Cortex of kidney (tissue), 1 donor: Measurements from ENCODE around the gene SPAAR.

Experiments
- DNase-seq: peaks from one replicate; lab custom pipeline; 2025; lab: John Stamatoyannopoulos, UW

The SPAAR gene

DNA sequence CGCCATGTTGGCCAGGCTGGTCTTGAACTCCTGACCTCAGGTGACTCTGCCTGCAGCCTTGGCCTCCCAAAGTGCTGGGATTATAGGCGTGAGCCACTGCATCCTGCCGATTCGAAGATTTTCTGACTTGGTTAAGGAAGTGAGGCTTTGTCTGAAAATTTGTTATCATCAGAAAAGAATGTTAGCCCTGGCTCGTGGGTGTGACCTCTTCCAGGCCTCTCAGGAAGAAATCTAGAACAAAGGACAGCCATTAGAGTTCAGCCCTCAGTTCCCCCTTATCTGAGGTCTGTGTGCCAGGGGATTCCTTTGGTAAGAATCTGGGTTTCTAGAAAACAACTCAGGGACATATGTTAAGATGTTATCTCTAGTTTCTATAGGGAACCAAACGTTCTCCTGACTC, 42.4 kb downstream of the SPAAR start:
- DNase-seq = no peak

DNA sequence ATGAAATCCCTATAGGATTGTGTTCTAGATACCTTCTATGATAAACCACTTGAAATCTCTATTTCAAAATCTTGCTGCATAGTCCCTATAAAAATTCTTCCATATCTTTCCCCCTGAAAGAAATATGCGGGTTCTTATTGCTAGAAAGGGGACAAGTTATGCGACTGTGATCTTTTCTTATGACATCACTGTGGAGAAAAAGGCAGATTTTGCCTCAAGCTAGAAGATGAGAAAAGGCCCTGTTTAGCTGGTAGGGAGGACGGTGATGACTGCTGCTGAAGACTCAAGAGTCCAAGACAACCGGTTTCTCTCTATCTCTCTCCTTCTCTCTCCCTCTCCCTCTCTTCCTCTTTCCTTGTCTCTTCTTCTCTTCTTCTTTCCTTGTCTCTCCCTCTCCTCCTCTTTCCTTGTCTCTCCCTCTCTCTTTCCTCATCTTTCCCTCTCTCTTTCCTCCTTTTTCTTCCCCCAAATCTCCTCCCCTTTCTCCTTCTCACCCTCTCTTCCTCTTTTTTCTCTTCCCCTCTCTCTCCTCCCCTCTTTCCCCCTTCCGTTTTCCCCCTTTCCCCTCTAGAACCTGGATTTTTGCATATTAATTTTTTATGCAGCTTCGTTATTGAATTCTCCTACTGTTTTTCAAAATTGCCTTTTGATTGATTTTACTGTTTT, 43.4 kb downstream of the SPAAR start:
- no peak for DNase-seq

DNA sequence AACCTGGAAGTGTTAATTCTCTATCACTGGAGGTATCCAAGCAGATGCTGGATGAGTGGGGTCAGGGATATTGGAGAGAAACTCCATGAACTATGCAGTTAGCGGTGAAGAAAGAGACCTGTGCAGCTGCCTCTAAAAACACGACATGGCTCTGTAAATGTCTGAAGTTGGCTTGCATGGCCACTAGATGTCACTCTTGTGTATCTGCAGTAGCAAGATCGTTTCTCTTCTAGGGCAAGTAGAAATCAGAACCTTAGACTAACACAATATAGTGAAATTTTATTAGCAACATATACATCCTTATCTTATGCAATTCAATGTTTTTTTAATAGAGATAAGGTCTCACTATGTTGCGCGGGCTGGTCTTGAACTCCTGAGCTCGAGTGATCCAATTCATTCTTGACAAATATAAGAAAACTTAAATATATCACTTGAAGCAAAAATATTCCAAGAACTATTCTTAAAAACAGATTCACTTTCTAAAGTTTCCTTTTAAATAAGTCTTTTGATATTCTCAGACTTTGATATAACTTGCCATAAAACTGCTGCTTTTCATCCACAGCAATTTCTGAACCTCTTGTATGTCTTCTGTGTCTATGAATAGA, 45.8 kb downstream of the SPAAR start:
- no peak for DNase-seq

DNA sequence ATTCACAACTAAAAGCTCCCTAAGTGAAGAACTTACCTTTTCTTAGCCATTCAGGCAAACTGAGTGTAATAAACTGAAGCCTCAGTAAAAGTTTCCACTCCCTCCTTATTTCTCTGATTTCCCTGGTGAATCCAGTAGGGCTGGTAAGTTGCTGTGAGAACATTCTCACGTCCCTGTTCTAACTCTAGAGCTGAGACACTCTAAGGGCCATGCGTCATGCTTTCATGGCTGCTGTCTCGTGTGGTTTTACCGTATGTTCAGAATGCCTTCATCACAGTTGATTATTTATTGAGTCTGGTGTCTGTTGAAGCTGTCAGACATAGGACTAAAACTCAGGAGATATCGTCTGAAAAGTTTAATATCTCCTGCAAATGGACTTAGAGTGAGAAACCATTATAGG, 47.4 kb downstream of the SPAAR start:
- DNase-seq = no peak

DNA sequence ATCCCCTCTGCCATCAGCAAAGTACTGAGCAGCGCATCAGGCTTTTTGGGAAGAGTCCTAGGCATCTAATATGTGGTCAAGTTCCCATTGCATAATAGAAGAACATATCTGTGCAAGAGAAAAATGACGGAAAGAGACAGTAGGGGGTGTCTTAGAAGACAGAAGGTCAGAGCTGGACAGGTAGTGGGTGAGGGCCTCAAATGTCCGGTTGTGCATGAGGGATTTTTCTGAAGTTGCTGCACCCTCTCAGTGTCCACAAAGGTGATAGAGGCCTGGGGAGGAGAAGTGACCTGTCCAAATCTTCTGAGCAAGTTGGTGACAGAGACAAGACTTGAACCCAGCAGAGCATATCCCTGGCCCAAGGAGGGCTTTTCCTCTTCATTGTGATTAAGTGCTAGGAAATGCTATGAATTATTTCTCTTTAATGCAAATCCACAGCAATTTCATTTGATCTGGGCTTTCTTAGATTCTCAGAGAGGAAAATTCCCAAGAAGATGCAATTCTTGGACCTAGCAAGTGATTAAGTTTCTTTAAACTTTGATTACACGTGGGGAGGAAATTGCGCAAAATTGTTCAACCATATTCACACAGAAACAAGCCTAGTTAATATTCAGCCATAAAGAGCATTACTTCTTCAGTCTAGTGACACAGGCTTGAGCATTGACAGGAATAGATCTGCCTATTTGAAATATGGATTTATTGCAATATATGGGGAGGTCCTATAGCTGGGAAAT, 49.0 kb downstream of the SPAAR start, which contains the start of gene OR2S2:
OR2S2 (minus strand) TSS at position 51 of the 734 bp plus-strand sequence. CDS start 56 bp downstream, outside the sequence.
- DNase-seq = no peak

DNA sequence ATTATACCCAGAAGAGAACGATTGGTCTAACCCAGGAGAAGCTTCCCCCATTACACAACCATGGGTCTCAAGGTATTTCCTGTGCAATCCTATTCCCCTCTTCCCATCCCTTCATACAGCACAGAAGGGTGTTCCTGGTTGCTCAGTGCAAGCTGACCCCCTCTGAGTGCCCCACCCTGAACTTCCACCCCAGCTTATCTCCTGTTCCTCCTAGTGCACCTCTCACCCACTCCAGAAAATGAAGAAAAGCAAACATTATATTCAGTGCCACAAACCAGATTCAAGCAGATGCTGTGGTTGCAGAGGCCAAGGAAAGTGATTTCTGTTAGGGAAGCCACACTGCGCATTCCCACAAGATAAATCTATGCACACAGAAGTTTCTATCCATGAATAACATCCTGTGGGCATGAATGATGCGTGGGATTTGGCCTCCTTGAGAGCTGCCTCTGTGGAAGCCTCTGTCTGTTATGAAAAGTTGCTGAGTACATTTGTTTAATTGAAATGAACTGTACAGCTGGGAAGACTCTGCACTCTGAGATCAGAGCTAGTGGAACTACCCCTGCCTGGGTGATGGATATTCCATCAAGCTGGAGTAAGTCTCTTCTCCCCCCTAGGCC, 50.9 kb downstream of the SPAAR start:
- DNase-seq = no peak
